Central memory CD8-positive, alpha-beta T cell (primary cell): ENCODE results near the gene MED12L.

ENCODE experiments used
- ATAC-seq: fragments of 150-1000 bp; cut with Tn5 transposase; replicated peaks from 2 replicates; pipeline ENCODE4 v1.10.0; 2022; ENCODE audit warnings: mild to moderate bottlenecking, moderate FRiP score, moderate number of reproducible peaks; ENCODE audit not compliant: poor library complexity, severe bottlenecking; ENCODE audit errors: extremely low read depth
- DNase-seq, 2 donors: peaks; one replicate each; pipeline ENCODE4 v3.0.0; 2021; ENCODE audit warnings: low spot score in 2 of 2
- H3K27ac Mint-ChIP-seq: one replicate; pipeline ENCODE4 v1.8.0; 2022; ENCODE audit warnings: low read depth, mild to moderate bottlenecking, moderate library complexity, mixed read lengths
- H3K27me3 Mint-ChIP-seq: one replicate; pipeline ENCODE4 v1.8.0; 2022; ENCODE audit warnings: mixed read lengths
- H3K36me3 Mint-ChIP-seq: one replicate; pipeline ENCODE4 v1.8.0; 2022; ENCODE audit warnings: mild to moderate bottlenecking, moderate library complexity, mixed read lengths; ENCODE audit not compliant: insufficient read depth
- H3K4me1 Mint-ChIP-seq: one replicate; pipeline ENCODE4 v1.8.0; 2022; ENCODE audit warnings: mixed read lengths
- H3K4me3 Mint-ChIP-seq: one replicate; pipeline ENCODE4 v1.8.0; 2022; ENCODE audit warnings: mild to moderate bottlenecking, moderate library complexity, mixed read lengths
- H3K9me3 Mint-ChIP-seq: one replicate; pipeline ENCODE4 v1.8.0; 2022; ENCODE audit warnings: mixed read lengths

The MED12L gene

GRCh38 chr3:151483961-151484520, 398.6 kb downstream of the MED12L start:
- no peak overlapping the region for H3K4me3 Mint-ChIP-seq
- ATAC-seq (no peak), DNase-seq (no peak)
- H3K27ac Mint-ChIP-seq: no peak overlapping the region
- no peaks in the 10 kb centered on the region for H3K36me3 Mint-ChIP-seq
- no peaks in the 10 kb centered on the region for H3K4me1 Mint-ChIP-seq
- peaks cover 15% of the 10 kb centered on the region for H3K9me3 Mint-ChIP-seq
- peaks cover 64% of the 10 kb centered on the region for H3K27me3 Mint-ChIP-seq
